AML-193 (cell line): ENCODE data around the gene TRAP1.

Experiments
- DNase-seq, 2 experiments: peaks; one replicate each; lab custom pipeline; 2025; lab: John Stamatoyannopoulos, UW

Gene TRAP1

GRCh38 chr16:3651461-3652372 lies 65.6 kb downstream of the TRAP1 start:
- no peak for DNase-seq

- DNase-seq, result no peak
Measured at GRCh38 chr16:3650631-3651265, 66.6 kb downstream of the TRAP1 start.

- DNase-seq, result no peak
Measured at GRCh38 chr16:3646348-3646920, 70.9 kb downstream of the TRAP1 start.

- DNase-seq, result no peak
Measured at GRCh38 chr16:3645504-3646347, 71.6 kb downstream of the TRAP1 start.

- no peak for DNase-seq
Measured at GRCh38 chr16:3645108-3645503, 72.2 kb downstream of the TRAP1 start.

DNA sequence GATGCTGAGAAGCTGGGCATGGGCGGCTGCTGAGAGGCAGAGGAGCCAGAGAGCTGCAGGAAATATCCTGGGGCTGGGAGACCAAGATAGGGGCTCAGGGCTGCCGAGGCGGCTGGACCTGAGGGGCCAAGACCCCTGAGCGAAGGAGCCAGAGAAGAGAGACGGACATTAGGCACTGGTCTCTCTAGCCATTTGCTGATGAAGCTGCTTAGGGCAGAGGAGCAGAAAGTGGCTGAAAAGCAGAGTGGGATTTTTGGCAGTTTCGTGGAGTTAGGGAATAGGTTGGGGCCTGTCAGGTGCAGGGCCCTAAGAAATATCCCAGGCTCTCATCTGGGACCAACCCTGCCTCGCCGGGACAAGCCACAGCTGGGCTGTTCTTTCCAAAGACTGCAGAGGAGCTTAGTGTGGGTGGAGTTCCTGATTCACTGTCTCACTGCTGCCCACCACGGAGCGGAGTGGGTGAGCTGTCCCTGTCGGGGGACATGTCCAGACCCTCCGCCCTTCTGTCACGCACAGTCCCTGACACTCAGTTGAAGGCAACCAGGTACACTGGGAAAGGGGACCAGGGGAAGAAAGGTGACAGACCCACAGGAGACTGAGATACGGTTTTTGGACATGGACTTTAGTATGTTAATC lies 74.1 kb downstream of the TRAP1 start:
- no peak for DNase-seq

- no peak for DNase-seq
Measured at GRCh38 chr16:3642397-3643094, 74.8 kb downstream of the TRAP1 start.

DNA sequence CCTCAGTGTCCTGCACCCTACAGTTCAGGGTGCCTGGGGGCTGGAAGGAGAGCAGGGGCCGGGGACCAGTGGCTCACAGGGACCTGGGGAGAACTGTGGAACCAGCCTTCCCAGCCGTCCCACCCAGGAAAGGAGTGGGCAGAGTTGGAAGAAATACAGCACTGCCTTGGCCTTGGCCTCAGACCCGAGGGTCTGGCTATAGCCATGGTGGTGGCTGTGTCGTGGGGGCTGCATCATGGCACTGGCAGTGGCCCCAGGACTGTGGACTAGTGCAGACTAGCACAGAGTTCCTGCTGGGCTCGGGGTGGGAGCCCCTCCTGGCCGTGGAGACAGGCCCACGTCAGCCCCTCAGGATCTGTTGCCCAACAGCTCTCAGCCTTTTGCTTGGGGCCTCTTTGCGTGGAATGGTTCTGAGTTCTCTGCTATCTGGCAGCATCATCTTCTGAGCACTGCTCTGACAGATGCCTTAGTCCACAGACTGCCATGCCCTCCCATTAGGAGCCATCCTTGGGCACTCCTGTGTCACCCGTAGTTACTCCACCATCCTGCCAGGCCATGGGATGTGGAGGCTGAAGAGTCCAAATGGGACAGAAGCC lies 75.4 kb downstream of the TRAP1 start:
- no peak for DNase-seq

GRCh38 chr16:3640632-3641501 lies 76.5 kb downstream of the TRAP1 start:
- DNase-seq, result no peak

- DNase-seq, result no peak
Measured at GRCh38 chr16:3640207-3640606, 77.1 kb downstream of the TRAP1 start.

- no peak for DNase-seq
Measured at GRCh38 chr16:3638916-3639644, 78.2 kb downstream of the TRAP1 start.

DNA sequence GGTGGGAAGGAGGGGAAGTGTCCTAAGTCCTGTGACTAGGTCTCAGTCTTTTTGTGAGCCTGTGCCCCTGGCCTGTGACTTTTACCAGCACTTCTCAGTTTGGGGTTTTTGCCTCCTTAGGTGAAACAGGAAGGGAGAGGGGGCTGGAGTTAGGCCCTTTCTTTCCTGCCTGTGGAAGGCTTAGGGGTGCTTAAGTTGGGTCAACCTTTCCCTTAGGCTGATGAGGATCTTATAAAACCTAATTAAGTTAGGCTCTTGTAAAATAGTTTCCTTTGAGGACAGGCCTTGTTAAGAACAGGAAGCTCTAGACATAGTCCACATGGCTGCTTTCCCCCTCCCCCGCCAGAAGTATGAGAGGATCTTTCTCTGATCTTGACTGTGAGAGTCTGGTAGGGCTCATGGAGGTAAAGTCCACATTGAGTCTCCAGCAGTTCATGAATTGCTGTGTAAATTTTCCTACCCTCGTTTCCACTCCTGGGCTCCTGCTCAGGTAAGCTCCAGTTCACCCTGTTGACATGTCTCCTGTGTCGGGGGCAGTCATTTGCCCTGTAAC lies 79.9 kb downstream of the TRAP1 start:
- peak; percentile 52 to 69 for DNase-seq

DNA sequence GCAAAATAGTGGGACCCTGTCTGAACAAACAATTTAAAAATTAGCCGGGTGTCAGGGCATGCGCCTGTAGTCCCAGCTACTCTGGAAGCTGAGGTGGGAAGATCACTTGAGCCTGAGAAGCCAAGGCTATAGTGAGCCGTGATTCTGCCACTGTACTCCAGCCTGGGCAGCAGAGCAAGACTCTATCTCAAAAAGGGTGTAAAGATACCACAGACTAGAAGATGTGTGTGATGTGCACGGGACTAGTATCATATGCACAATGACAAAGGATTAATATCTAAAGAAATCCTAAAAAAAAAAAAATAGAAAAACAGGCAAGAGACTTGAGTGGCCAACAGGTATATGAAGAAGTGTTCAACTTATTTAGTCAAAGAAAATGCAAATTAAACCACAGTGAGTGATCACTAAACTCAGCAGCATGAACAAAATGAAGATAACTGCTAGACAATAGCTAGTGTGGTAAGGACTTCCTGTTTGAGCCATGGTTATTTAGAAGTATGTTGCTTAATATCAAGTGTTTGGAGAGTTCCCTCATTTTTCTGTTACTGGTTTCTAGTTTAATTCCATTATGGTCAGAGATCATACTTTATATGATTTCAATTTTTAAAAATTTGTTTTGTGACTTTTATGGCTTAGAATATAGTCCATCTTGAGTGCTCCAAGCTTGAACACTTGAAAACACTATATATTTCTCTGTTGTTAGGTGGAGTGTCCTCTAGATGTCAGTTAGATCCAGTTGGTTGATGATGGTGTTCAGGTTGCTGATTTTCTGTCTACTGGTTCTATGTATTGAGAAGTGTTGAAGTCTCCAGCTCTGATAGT lies 91.2 kb downstream of the TRAP1 start:
- DNase-seq, result peak; percentile 83 to 88

GRCh38 chr16:3625331-3625730 lies 92.0 kb downstream of the TRAP1 start:
- DNase-seq, result no peak

GRCh38 chr16:3623642-3624041 lies 93.7 kb downstream of the TRAP1 start:
- no peak for DNase-seq

- peak; percentile 23 to 29 for DNase-seq
Measured at GRCh38 chr16:3618769-3619141, 98.6 kb downstream of the TRAP1 start.
